Subcutaneous abdominal adipose tissue (tissue), 5 donors: ENCODE results near the gene ACP7.

Source experiments
- H3K27ac ChIP-seq: one replicate; pipeline ENCODE4 v1.7.0; 2013; ENCODE audit warnings: low read depth, mild to moderate bottlenecking, inconsistent platforms, low read length, moderate library complexity
- H3K27me3 ChIP-seq, 5 donors: one replicate each; pipeline ENCODE4 v1.7.0; 2013; ENCODE audit warnings: low read length in 5 of 5, inconsistent platforms in 1 of 5; ENCODE audit not compliant: control insufficient read depth in 5 of 5, insufficient read depth in 4 of 5
- H3K36me3 ChIP-seq, 5 donors: one replicate each; pipeline ENCODE4 v1.7.0; 2013; ENCODE audit warnings: low read length in 5 of 5; ENCODE audit not compliant: control insufficient read depth in 5 of 5, insufficient read depth in 5 of 5
- H3K4me1 ChIP-seq, 5 donors: one replicate each; pipeline ENCODE4 v1.7.0; 2013; ENCODE audit warnings: low read length in 5 of 5, mild to moderate bottlenecking in 3 of 5, moderate library complexity in 1 of 5; ENCODE audit not compliant: control insufficient read depth in 5 of 5, insufficient read depth in 5 of 5
- H3K4me3 ChIP-seq, 5 donors: one replicate each; pipeline ENCODE4 v1.7.0; 2013; ENCODE audit warnings: low read length in 5 of 5, low read depth in 1 of 5
- H3K9ac ChIP-seq, 5 donors: one replicate each; pipeline ENCODE4 v1.7.0; 2013; ENCODE audit warnings: low read length in 5 of 5, mild to moderate bottlenecking in 4 of 5, moderate library complexity in 3 of 5
- H3K9me3 ChIP-seq, 5 donors: one replicate each; pipeline ENCODE4 v1.7.0; 2013; ENCODE audit warnings: low read length in 5 of 5; ENCODE audit not compliant: control insufficient read depth in 5 of 5
- donor health status: healthy.
- donor health status: healthy.
- donor health status: healthy.
- donor health status: healthy.
- donor health status: healthy.

ACP7 gene

GRCh38 chr19:39127812-39128515 lies 43.8 kb downstream of the ACP7 start:
- H3K27ac ChIP-seq = no peak overlapping the region
- no peaks in the 10 kb centered on the region for H3K9me3 ChIP-seq
- no peak overlapping the region for H3K9ac ChIP-seq
- no peaks in the 10 kb centered on the region for H3K36me3 ChIP-seq
- H3K4me3 ChIP-seq = no peak overlapping the region
- H3K27me3 ChIP-seq = no peaks in the 10 kb centered on the region
- peaks cover 9 to 67% (median 51%) of the 10 kb centered on the region in 5 donors for H3K4me1 ChIP-seq

- H3K4me3 ChIP-seq = no peak overlapping the region
- no peak overlapping the region for H3K9ac ChIP-seq
- no peaks in the 10 kb centered on the region for H3K9me3 ChIP-seq
- no peak overlapping the region for H3K27ac ChIP-seq
- H3K4me1 ChIP-seq = peaks cover 9 to 71% (median 55%) of the 10 kb centered on the region in 5 donors
- H3K27me3 ChIP-seq = no peaks in the 10 kb centered on the region
- H3K36me3 ChIP-seq = no peaks in the 10 kb centered on the region
Observed at GRCh38 chr19:39128516-39129079, 44.4 kb downstream of the ACP7 start.

GRCh38 chr19:39129116-39129515 lies 44.9 kb downstream of the ACP7 start:
- Histone ChIP-seq H3K9ac (no peak overlapping the region), H3K27me3 (no peaks in the 10 kb centered on the region), H3K9me3 (no peaks in the 10 kb centered on the region), H3K4me3 (no peak overlapping the region), H3K36me3 (no peaks in the 10 kb centered on the region), H3K4me1 (peaks cover 9 to 74% (median 56%) of the 10 kb centered on the region in 5 donors), H3K27ac (no peak overlapping the region)

GRCh38 chr19:39130337-39131254 lies 46.4 kb downstream of the ACP7 start:
- peak overlapping the region; percentile 44 for H3K27ac ChIP-seq
- H3K4me3 ChIP-seq = peak overlapping the region in 1 of 5 donors; percentile 14
- H3K36me3 ChIP-seq = no peaks in the 10 kb centered on the region
- peak overlapping the region in 2 of 5 donors; percentile 36 to 38 for H3K9ac ChIP-seq
- no peaks in the 10 kb centered on the region for H3K27me3 ChIP-seq
- H3K4me1 ChIP-seq = peaks cover 9 to 65% (median 51%) of the 10 kb centered on the region in 5 donors
- no peaks in the 10 kb centered on the region for H3K9me3 ChIP-seq

GRCh38 chr19:39131255-39131755 lies 47.1 kb downstream of the ACP7 start:
- H3K27ac ChIP-seq = peak overlapping the region; percentile 44
- H3K36me3 ChIP-seq = peaks cover 0 to 2% (median 0%) of the 10 kb centered on the region in 5 donors
- no peaks in the 10 kb centered on the region for H3K27me3 ChIP-seq
- peak overlapping the region in 4 of 5 donors; percentile 1 to 38 (median 34) for H3K9ac ChIP-seq
- no peaks in the 10 kb centered on the region for H3K9me3 ChIP-seq
- H3K4me1 ChIP-seq = peaks cover 9 to 61% (median 46%) of the 10 kb centered on the region in 5 donors
- H3K4me3 ChIP-seq = peak overlapping the region in 1 of 5 donors; percentile 14

- H3K9ac ChIP-seq = no peak overlapping the region
- H3K27ac ChIP-seq = no peak overlapping the region
- H3K9me3 ChIP-seq = no peaks in the 10 kb centered on the region
- H3K4me1 ChIP-seq = peaks cover 7 to 60% (median 41%) of the 10 kb centered on the region in 5 donors
- H3K4me3 ChIP-seq = no peak overlapping the region
- H3K36me3 ChIP-seq = peaks cover 0 to 2% (median 0%) of the 10 kb centered on the region in 5 donors
- no peaks in the 10 kb centered on the region for H3K27me3 ChIP-seq
Observed at GRCh38 chr19:39132344-39132969, 48.3 kb downstream of the ACP7 start.

- Histone ChIP-seq H3K4me1 (peaks cover 7 to 53% (median 33%) of the 10 kb centered on the region in 5 donors), H3K27me3 (no peaks in the 10 kb centered on the region), H3K9ac (no peak overlapping the region), H3K9me3 (no peaks in the 10 kb centered on the region), H3K4me3 (no peak overlapping the region), H3K27ac (no peak overlapping the region), H3K36me3 (peaks cover 0 to 2% (median 0%) of the 10 kb centered on the region in 5 donors)
Observed at GRCh38 chr19:39133431-39134270, 49.5 kb downstream of the ACP7 start.

GRCh38 chr19:39135701-39136100 lies 51.5 kb downstream of the ACP7 start:
- Histone ChIP-seq H3K27ac (no peak overlapping the region), H3K4me3 (no peak overlapping the region), H3K36me3 (peaks cover 0 to 2% (median 0%) of the 10 kb centered on the region in 5 donors), H3K9me3 (no peaks in the 10 kb centered on the region), H3K27me3 (no peaks in the 10 kb centered on the region), H3K9ac (no peak overlapping the region), H3K4me1 (peaks cover 7 to 52% (median 30%) of the 10 kb centered on the region in 5 donors)
